ENCODE measurements around the gene ATXN1. TPM values are rescaled to one million over a fixed set of nuclear protein-coding genes. Genes with fewer than 3 reads are reported as not detected.

Gene ATXN1
- total RNA-seq, 1 experiment from 2014 or later = 5.6 TPM

GRCh38 chr6:16498237-16498636 is 263.0 kb downstream of the ATXN1 start:
- no peak overlapping the region for H2BK5ac ChIP-seq (ENCODE audit: insufficient read length, low read length)
- DNase-seq = no peak

More at GRCh38 chr6:16498237-16498636, 263.0 kb downstream of the ATXN1 start:
- Histone ChIP-seq H3K9ac (ENCODE audit: extremely low read depth, insufficient read length, low read length) (no peak overlapping the region), H4K91ac (ENCODE audit: insufficient read length, low read depth, low read length) (no peak overlapping the region), H2BK15ac (ENCODE audit: low read depth, low read length) (no peak overlapping the region), H3T11ph (ENCODE audit: low read length) (no peak overlapping the region), H2BK20ac (ENCODE audit: low read depth, low read length, poor library complexity, severe bottlenecking) (no peak overlapping the region), H4K8ac (replicated peaks; ENCODE audit: insufficient read length, low read depth, low read length) (no peak overlapping the region), H3K27me3 (ENCODE audit: insufficient read depth, low read length) (no peaks in the 10 kb centered on the region), H2AFZ (ENCODE audit: low read length) (no peak overlapping the region), H3K4ac (ENCODE audit: low read depth, low read length) (no peak overlapping the region), H3K23me2 (ENCODE audit: insufficient read length, low read depth, low read length, poor library complexity, severe bottlenecking) (no peaks in the 10 kb centered on the region), H3K27ac (ENCODE audit: insufficient read length, low read depth, low read length) (no peak overlapping the region), H3K4me2 (ENCODE audit: insufficient read depth, insufficient read length, low read length) (no peak overlapping the region), H3K56ac (ENCODE audit: insufficient read length, low read depth, low read length) (no peak overlapping the region), H4K5ac (ENCODE audit: insufficient read length, low read depth, low read length) (no peak overlapping the region), H3K9me3 (ENCODE audit: control insufficient read depth, low read depth, low read length) (no peaks in the 10 kb centered on the region), H2AK5ac (ENCODE audit: insufficient read length, low read length) (no peak overlapping the region), H2BK12ac (ENCODE audit: insufficient read length, low read depth, low read length) (no peak overlapping the region), H3K18ac (ENCODE audit: insufficient read length, low read depth, low read length) (no peak overlapping the region), H3K4me1 (ENCODE audit: insufficient read depth, low read length) (peaks cover 4% of the 10 kb centered on the region; the same call in 1 of the 2 replicates), H3K23ac (ENCODE audit: insufficient read length, low read depth, low read length) (no peak overlapping the region), H3K79me2 (ENCODE audit: insufficient read depth, low read length) (no peaks in the 10 kb centered on the region), H3K14ac (ENCODE audit: insufficient read depth, low read length) (no peak overlapping the region), H3K79me1 (ENCODE audit: insufficient read depth, low read depth, low read length, poor library complexity, severe bottlenecking) (no peaks in the 10 kb centered on the region), H4K20me1 (ENCODE audit: control insufficient read depth, insufficient read depth, insufficient read length) (no peaks in the 10 kb centered on the region), H2BK120ac (ENCODE audit: low read depth, low read length, poor library complexity, severe bottlenecking) (no peak overlapping the region)
- no peak overlapping the region for H3K27ac Mint-ChIP-seq
- H3K4me1 Mint-ChIP-seq = peaks cover 32 to 40% of the 10 kb centered on the region in 2 experiments
- no peaks in the 10 kb centered on the region for H3K27me3 Mint-ChIP-seq (ENCODE audit: low read depth)
- H3K36me3 Mint-ChIP-seq (ENCODE audit: insufficient read depth in 1 of 3, low read depth in 3 of 3) = peaks cover 1 to 10% (median 7%) of the 10 kb centered on the region in 3 experiments; a peak in 3 of 7 replicates
- no CpG with 5 or more reads among the region's 1 CpG for WGBS (ENCODE audit: extremely low coverage, insufficient read length, low lambda C conversion rate)
- H3K4me3 Mint-ChIP-seq = no peak overlapping the region
- TF ChIP-seq, protein P1, sequence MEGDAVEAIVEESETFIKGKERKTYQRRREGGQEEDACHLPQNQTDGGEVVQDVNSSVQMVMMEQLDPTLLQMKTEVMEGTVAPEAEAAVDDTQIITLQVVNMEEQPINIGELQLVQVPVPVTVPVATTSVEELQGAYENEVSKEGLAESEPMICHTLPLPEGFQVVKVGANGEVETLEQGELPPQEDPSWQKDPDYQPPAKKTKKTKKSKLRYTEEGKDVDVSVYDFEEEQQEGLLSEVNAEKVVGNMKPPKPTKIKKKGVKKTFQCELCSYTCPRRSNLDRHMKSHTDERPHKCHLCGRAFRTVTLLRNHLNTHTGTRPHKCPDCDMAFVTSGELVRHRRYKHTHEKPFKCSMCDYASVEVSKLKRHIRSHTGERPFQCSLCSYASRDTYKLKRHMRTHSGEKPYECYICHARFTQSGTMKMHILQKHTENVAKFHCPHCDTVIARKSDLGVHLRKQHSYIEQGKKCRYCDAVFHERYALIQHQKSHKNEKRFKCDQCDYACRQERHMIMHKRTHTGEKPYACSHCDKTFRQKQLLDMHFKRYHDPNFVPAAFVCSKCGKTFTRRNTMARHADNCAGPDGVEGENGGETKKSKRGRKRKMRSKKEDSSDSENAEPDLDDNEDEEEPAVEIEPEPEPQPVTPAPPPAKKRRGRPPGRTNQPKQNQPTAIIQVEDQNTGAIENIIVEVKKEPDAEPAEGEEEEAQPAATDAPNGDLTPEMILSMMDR (conservative IDR thresholded peaks at IDR 0.05) = no peak
- peaks cover 7% of the 10 kb centered on the region in 2 experiments; a peak in 4 of 5 replicates for H3K9me3 Mint-ChIP-seq
